HG03521 (cell line): ENCODE measurements around the gene GLI3.

Source experiments
- ATAC-seq: cut with Tn5 transposase; IDR thresholded peaks from one replicate; pipeline ENCODE4 v1.9.1; 2021; ENCODE audit warnings: mild to moderate bottlenecking, moderate library complexity; ENCODE audit not compliant: unreplicated experiment

GLI3 gene

GRCh38 chr7:42236266-42236975, 588 bp downstream of the GLI3 start:
- ATAC-seq = peak; percentile 13

GRCh38 chr7:42235741-42236161, 1.3 kb downstream of the GLI3 start:
- no peak for ATAC-seq

- no peak for ATAC-seq
Measured at GRCh38 chr7:42234736-42235135, 2.3 kb downstream of the GLI3 start.

- no peak for ATAC-seq
Measured at GRCh38 chr7:42233695-42234331, 3.2 kb downstream of the GLI3 start.

- ATAC-seq = no peak
Measured at GRCh38 chr7:42233171-42233570, 3.8 kb downstream of the GLI3 start.

- ATAC-seq = no peak
Measured at GRCh38 chr7:42232275-42232674, 4.7 kb downstream of the GLI3 start.

- no peak for ATAC-seq
Measured at GRCh38 chr7:42231043-42231787, 5.8 kb downstream of the GLI3 start.

- peak; percentile 18 for ATAC-seq
Measured at GRCh38 chr7:42227936-42228591, 8.9 kb downstream of the GLI3 start.

- ATAC-seq = peak; percentile 68
Measured at GRCh38 chr7:42227541-42227935, 9.5 kb downstream of the GLI3 start.

GRCh38 chr7:42227021-42227420, 10.0 kb downstream of the GLI3 start:
- no peak for ATAC-seq

GRCh38 chr7:42226354-42226941, 10.6 kb downstream of the GLI3 start:
- ATAC-seq = no peak

- no peak for ATAC-seq
Measured at GRCh38 chr7:42224391-42225003, 12.5 kb downstream of the GLI3 start.

GRCh38 chr7:42222891-42223290, 14.1 kb downstream of the GLI3 start:
- ATAC-seq = no peak

- no peak for ATAC-seq
Measured at GRCh38 chr7:42222125-42222524, 14.9 kb downstream of the GLI3 start.

GRCh38 chr7:42221304-42221703, 15.7 kb downstream of the GLI3 start:
- ATAC-seq = no peak

GRCh38 chr7:42219447-42219846, 17.6 kb downstream of the GLI3 start:
- no peak for ATAC-seq

- no peak for ATAC-seq
Measured at GRCh38 chr7:42218248-42218647, 18.8 kb downstream of the GLI3 start.

GRCh38 chr7:42217548-42217947, 19.5 kb downstream of the GLI3 start:
- ATAC-seq = no peak

- ATAC-seq = no peak
Measured at GRCh38 chr7:42217053-42217452, 20.0 kb downstream of the GLI3 start.

- no peak for ATAC-seq
Measured at GRCh38 chr7:42214060-42214679, 22.8 kb downstream of the GLI3 start.
